CD4-positive, alpha-beta T cell treated with Interleukin-15 for 4 hours (primary cell): ENCODE measurements around the gene RBMS3.
"Not testable (repeated sequence)": the region's sequence is repeated elsewhere in the genome, so short reads cannot be mapped to it uniquely, and the experiment has no call there.

Experiments used
- DNase-seq: peaks from one replicate; pipeline ENCODE4 v3.0.0-alpha.2; 2020; ENCODE audit warnings: low spot score

Gene RBMS3

DNA sequence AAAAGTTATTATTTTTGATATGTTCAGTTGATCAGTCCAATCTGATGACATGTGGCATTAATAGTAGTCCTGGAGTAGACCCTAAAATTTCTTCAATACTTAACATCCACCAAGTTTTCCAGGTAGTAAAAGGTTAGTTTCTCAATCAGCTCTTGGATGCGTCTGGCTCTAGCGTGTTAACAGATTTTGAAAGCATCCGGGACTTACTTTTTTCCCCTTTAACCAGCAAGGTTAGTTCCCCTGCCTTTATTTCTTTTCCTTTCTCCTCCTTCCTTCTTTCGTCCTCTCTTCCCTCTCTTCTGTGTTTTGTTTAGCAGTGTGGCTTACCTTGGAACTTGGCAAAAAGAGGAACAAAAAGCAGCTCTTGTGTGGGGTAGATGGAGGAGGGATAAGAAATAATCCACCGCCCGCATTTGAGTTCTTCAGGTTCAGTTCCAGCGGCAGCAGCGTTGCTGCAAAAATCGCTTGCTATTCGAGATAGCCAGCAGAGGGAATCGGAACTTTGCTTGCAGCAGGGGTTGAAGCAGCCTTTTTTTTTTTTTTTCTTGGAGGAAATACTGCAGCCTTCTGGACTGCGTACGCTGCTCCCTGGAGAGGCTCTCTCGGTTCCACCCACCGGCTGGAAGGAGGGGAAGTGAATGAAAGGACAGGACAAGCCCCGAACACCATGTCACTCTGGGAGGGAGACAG is at the start of gene RBMS3:
TSS of gene RBMS3 (plus strand) at position 668 of the 690 bp plus-strand sequence.
- no peak for DNase-seq

DNA sequence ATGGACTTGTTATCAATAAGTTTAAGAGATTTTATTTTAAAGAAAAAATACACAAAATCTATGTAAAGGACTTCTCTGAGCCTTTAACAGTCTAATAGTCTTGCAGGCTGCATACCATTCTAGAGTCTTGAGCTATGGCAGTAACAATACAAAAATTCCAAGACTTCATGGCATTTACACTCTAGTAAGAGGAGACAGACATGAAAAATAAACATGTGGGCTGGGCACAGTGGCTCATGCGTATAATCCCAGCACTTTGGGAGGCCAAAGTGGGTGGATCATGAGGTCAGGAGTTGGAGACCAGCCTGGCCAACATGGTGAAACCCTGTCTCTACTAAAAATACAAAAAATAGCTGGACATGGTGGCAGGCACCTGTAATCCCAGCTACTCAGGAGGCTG is 47.7 kb upstream of the RBMS3 start:
- DNase-seq: not testable (repeated sequence)

DNA sequence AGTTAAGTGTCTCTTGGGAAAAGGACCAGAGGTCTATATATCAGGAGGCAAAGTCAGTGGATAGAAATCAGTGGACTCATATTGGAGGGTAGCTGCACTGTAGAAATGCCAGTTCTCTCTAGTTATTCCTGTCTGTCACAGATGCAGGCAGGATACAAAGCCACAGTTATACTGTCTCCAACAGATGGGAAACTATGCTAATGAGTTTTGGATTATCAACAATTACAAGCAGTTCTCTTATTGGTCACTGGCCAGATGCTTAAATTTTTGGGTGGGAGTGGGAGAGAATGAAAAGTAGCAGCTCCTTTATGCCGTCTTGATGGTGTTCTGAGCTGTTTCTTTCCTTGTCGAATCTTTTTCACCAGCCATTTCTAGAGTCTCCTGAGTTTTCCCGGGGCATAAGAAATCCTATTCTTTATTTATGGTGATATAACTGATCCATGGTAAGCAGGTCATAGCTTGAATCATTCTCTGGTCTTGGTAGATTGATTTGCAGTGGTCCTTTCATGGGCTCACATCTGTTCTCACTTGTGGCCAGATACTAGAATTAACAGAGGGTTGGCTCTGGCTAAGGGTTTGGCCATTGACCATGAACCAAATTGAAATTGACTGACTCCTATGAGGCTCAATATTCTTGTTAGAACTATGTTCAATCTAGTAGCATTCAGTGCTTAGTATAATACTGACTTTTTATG is 44.6 kb upstream of the RBMS3 start:
- no peak for DNase-seq

DNA sequence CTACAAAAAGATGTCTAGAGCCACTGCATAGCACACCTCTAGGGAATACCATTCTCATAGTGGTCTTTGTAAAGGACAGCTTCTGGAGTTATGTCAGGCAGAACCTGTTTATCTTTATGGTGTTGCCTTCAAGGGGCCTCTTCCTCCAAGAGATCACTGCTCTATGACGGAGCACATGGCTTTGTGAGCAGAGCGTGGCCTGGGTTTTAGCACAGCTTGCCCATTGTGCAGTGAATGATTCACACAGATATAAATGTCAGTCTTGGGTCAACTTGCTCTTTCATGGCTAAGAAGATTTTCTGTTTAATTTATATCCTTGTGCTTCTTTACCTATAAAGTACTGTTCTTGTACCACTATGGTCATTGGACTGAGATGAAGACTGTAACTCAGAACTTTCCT is 41.5 kb upstream of the RBMS3 start:
- no peak for DNase-seq

DNA sequence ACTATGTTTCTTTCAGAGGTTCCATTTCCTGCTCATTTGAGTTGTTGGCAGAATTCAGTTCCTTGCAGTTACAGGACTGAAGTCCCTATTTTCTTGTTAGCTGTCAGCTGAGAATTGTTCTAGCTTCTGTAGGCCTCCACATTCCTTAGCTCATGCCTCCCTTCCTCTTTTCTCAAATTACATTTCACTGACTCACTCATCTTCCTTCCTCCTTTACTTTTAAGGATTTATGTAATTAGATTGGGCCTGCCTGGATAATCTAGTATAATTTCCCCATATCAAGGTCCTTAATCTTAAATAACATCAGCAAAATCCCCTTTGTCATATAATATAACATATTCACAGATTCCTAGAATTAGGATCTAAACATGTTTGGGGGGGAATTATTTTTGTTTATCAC is 40.6 kb upstream of the RBMS3 start:
- no peak for DNase-seq

DNA sequence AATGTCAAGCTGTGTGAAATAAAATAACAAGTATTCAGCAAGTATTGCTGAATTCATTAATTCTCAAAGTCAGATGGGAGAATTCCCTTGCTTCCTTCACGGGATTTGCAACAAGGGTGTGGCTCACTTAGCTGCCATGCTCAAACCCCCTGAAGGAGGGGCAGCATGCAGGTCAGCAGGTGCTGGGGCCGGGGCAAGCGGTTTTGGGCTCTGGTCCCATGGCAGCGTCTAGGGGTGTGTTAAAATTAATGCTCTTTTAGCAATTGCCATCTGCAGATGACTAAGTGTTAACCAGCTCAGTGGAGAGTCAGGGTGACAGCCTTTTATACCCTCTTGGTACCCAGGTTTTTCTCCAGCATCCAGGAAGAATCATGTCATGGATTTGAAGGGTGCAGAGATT is 40.0 kb upstream of the RBMS3 start:
- no peak for DNase-seq

DNA sequence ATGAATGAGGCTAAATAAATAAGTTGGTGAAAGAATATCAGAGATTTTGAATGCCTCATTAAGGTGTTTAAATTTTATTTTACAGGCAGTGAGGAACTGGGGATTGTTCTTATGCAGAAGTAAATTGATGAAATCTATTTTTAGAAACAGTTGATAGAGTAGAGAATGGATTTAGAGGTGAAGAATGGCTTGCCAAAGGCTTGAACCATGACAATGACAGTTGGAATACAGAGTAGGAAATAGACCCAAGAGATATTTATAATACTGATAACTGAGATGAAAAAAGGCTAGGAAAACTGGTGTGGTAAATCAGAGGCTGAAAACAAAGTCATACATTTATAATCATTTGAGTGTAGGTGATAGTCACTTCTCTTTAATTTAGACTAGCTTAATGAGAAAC is 39.0 kb upstream of the RBMS3 start:
- DNase-seq: no peak

DNA sequence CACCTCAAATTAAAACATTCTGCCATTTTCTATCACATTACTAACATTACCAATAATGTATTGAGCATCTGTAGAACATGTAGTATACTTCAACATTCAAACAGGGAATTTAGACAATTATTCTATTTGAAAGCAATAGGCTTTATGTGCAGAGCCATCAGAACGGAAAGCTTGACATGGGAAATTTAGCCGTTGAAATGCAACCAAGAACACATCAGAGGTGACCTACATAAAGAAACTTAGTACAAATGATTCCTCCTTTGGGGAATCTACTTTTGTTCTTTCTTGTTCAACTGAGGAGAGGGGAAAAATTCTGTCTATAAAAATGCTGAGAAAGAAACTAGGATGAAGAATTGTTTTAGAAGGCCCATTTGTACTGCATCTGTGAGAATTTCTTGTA is 38.6 kb upstream of the RBMS3 start:
- DNase-seq: no peak

DNA sequence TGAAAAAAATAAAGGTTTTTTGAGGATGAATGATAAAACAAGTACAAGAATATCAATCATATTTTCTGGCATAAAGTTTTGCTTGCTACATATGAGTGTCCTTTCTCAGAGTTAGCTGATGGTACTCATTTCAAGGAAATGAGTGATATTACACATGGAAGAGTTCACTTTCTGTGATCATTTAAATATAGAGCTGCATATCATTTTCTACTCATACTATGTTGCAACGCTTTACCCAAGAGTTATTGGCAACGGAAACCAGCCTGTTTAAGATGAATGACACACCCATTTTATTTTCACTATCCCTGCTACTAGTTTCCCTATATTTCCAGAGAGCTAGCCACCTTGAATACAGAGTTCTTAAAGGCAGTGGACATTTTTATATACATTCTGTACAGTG is 35.4 kb upstream of the RBMS3 start:
- DNase-seq: no peak

DNA sequence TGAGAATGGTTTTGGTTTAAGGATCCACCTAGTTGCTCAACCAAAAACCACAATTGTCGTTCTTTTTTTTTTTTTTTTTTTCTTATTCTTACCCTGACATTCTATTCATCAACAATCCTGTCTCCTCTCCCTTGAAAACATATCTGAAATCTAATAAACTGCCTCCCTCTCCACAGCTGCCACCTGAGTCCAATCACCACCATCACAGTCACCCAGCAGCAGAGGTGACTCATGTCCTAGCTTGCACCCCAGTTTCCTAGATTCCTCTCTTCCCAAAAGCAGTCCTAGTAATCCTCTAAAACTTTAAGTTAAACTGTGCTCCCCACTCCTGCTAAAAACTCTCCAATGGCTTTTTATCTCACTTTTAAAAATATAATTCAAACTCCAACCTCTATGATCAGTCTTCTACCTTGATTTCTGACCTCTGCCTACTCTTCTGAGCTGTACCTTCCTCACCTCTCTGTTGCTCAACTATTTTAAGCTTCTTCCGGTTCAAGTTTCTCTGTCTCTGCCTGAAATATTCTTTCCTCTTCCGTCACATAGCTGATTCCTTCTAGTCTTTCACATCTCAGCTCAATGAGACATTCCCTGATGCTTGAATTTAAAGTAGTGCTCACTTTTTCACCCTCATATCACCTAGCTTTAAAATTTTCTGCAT is 33.7 kb upstream of the RBMS3 start:
- no peak for DNase-seq

DNA sequence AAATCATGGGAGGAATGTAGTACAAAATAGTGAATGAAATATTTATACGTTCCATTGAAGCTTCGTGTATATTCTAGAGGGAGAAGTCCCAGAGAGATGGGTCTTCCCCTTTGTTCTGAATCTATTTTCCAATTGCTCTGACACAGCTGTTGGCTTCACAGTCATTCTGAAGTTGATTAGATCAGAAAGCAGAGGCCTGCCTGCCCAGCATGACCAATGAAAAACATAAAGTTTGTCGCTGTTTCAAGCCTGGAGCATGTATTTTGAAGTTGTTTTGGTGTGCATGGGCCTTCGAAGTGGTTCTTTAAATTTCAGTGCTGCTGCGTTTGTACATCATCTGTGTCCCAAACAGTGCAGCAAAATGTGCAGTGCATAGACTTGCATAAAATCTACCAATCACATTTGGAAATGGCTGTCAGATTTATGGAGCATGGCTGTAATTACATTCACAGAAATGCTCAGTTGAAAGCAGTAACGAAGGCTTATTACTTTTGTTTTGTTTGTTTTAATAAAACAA is 31.0 kb upstream of the RBMS3 start:
- no peak for DNase-seq

DNA sequence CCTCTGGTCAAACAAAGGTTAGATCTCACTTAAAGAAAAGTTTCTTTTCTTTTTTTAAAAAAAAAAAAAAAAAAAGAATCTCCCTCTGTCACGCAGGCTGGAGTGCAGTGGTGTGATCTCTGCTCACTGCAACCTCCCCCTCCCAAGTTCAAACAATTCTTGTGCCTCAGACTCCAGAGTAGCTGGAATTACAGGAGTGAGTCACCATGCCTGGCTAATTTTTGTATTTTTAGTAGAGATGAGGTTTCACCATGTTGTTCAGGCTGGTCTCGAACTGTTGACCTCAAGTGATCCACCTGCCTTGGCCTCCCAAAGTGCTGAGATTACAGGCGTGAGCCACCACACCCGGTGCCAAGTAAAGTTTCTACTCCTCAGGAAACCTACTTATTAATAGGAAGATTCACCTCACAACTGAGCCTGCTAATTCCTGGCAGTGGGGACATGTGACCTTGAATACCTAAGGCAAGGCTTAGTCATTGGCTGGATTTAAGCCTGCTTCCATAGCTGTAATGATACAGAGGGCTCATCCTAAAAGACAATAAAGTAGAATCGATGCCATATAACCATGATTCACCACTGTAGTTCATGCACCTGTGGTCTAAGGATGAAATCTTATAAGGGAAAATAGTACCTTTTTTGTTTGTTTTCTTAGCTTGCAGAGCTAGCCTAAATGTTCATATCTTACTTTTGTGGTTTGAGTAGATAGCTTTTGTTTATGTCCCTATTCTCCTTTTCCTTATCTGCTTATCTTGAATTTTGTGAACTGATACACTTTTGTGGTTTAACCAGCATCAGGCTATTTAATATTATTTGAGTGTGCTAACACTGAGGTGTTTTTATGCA is 24.8 kb upstream of the RBMS3 start:
- DNase-seq: no peak

DNA sequence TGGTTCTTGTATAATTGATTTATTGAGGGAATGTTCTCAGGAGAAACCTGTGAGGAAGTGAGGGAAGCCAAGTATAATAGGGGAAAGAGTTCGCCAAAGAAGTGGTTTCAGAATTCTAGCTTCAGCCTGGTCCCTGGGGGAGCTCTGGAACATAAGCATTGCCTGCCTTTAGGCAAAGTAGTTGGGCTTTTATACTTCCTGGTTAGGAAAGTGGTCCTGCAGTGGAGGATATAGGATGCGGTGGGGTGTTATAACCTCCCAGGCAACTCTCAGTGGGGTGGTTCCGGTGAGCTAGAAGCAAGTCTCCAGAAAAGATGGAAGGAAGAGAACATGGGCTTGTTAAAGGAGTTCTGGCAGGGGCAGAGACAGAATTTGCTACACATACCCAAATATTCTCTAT is 22.7 kb upstream of the RBMS3 start:
- no peak for DNase-seq

DNA sequence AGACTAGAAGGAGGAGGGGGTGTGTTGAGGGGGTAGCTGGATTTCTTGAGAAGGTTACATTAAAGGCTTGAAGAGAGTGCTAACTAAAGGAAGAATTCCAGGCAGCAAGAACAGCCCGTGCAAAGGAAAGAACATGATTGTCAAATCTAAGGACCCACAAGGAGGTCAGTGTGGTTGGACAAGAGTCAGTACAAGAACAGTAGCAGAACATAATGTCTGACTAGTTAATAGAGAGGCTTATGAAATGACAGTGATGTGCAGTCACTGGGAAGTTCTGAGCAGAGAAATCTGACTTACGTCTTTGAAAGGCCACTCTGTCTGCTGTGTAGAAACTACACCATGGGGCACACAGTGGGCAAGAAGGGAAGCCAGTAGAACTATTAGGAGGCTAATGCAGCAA is 19.8 kb upstream of the RBMS3 start:
- DNase-seq: no peak

DNA sequence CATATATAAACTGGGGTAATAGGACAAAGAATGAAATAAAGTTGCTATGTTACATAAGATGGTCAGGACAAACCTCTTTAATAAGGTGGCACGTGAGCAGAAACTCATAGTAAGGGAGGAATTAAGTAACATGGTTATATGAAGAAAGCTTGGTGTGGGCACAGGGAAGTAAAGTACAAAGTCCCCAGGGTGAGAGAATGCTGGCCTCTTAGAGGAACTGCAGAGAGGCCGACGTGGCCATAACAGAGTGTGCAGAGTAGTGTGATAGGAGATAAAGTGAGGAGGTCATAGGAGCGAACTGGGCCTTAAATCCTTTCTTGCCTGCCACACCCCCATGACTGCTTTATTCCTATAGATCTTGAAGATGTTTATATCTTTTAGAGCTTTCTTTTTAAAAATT is 17.4 kb upstream of the RBMS3 start:
- DNase-seq: no peak

DNA sequence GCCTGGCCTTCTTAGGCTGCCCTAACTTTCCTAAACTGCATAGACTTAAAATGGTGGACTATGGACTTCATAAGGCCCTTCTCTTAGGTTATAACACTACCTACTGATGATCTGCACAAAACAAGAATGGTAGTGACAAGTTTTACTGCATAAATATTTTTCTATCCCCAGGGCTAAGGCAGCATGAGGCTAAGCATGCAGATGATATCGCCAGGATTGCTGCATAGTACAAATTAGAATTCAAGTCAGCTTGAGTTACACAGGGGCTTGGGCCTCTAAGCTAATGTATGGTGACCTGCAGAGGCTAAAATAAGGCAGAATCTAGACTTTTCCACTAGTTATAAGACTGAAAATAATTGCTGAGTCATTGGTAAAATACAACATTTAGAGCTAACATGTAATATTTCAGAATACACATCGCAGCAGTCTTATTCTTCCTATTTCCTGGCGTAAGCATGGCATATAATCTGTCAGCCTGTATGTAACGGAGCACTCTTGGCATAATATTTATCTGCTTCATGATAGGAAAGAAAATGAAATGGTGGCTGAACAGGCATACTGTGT is 15.3 kb upstream of the RBMS3 start:
- DNase-seq: no peak

DNA sequence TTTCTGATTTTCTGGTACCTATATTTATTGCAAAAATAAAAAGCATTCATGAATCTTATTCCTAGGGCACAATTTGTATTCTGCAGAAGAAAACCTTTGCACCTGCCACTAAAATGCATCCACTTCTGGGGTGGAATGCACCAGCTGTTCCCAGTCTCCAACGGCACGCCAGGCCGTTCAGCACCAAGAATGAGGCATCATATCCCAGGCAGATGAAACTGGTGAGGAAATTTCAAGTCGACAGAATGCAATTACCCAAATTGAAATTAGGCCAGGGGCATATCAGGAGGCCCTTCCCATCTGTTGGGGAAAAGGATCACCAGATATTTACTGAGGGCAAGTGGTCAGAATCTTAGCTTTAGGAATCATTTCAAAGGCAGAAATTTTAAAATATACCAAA is 13.6 kb upstream of the RBMS3 start:
- DNase-seq: no peak

DNA sequence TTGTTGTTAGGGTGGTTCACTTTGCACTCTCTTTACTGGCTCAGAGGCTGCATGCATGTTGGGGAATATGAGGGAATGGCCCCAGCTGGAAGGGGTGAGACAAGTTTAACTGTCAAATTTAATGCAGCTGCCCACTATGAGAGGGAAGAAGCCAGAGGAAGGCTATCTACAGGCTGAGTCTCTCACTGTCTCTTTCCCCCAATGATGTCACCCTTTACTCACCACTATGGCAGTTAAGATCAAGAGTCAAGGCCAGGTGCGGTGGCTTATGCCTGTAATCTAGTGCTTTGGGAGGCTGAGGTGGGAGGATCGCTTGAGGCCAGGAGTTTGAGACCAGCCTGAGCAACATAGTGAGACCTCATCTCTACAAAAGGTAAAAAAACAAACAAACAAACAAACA is 12.2 kb upstream of the RBMS3 start:
- no peak for DNase-seq

DNA sequence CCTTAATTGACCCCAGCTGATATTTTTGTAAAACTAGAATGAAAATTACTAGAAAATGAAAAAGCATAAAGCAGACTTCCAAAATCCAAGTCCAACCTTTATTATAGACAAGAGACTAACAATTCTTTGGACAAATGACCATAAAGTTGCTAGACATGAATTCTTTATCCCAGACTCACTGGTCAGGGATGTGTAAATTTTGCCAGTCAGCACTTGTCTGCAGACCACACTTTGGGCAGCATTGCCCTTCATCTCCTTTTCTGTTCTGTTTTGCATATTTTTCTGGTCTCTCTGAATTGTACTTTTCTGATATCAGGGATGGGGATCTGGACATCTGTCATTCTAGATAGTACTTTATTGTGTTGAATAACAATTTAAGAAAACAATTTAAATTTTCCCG is 10.1 kb upstream of the RBMS3 start:
- no peak for DNase-seq

DNA sequence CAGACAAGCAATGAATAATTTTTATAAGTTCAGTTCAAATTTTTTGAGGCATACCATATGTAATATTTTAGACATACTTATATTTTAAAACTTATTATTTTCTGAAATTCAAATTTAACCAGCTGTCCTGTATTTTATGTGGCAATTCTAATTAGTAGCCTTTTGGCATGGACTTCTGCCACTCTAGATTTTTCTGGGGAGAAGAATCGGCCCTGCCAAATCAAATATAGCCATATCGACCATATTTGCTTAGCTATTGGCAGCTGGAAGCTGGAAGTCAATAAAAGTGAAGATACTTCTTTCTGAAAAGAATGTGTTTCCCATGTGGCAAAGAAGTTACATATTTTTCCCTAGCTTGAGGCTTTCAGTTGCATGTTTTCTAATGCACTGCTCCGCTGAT is 9.4 kb upstream of the RBMS3 start:
- DNase-seq: no peak

DNA sequence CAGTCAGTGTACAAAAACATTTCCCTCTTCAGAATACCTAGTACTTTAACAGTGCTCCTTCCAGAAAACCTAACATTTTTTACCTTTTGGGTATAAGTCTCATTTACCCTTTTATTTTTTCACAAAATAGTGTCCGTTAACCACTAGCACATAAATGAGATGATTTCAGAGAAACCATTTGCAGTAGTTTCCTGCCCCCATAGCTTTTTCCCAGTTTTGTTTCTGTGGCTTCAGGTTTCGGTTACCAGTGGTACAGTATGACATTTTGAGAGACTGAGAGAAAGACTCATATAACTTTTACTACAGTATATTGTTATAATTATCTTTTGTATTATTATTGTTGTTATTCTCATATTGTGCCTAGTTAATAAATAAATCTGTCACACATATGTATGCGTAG is 6.2 kb upstream of the RBMS3 start:
- DNase-seq: no peak

DNA sequence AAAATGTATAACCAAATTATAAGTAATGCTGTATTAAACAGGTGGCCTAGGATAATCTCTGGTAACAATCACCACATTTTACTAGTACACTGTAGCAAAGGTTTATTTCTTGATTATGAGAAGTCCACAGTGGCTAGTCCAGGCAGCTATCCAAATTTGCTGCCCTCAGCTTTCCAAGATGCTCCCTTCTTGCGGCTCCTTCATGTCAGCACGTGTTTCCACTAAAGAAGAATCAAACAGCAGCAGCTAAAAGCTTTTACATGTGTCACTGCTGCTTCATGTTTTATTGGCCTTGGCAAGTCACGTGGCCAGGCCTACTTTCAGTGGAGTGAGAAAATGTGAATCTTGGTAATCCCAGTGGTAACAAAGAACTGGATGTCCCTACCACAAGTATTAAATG is 5.6 kb upstream of the RBMS3 start:
- no peak for DNase-seq
